Iris pigment epithelial cell (primary cell): ENCODE measurements around the gene PIGM.
A peak's percentile ranks its signal among the peaks of the same experiment; 100 is the strongest.

Experiments
- DNase-seq: peaks from one replicate; pipeline ENCODE4 v3.0.0-alpha.2; 2011; ENCODE audit warnings: low read depth

PIGM gene

DNA sequence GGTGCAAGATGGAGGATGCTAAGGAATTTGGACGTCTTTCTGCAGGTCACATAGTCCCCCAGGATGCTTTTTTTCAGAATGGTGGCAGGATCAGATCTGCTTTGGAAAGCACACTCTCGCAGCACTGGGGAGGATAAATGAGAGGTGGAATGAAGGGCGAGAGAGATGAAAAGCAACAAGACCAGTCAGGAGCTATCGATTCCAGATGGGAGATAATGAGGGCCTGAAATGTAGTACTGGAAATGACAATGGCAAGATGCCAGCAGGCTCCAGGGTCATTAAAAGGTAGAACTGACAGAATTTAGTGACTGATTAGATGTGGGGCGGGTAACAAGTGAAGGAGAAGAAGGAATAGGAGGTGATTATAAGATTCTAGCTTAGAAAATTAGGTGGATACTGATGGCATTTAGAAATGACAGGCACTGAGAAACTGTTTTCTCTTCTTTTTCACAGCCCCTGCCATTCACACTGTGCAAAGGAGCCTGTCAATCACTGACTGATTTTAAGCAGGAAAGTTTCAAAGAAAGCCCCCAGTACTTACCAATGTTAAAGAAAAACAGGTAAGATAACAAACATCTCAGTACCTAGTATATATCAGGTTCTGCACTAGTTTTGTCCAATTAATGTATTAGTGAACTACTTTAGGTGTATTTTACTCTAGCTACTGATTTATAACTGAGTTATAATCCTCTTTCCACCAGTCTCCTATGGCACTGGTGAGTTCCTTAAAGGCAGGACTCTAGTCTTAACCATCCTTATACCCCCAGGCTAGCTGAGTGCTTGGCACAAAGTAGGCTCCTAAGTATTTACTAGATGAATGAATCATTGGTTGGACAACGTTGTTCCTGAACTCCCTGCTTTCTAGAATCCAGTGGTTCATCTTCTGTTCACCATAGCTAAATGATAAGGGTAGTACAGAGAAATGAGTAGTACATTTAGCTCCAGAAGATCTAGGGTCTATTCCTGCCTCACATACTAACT lies 9.2 kb downstream of the PIGM start:
- no peak for DNase-seq

DNA sequence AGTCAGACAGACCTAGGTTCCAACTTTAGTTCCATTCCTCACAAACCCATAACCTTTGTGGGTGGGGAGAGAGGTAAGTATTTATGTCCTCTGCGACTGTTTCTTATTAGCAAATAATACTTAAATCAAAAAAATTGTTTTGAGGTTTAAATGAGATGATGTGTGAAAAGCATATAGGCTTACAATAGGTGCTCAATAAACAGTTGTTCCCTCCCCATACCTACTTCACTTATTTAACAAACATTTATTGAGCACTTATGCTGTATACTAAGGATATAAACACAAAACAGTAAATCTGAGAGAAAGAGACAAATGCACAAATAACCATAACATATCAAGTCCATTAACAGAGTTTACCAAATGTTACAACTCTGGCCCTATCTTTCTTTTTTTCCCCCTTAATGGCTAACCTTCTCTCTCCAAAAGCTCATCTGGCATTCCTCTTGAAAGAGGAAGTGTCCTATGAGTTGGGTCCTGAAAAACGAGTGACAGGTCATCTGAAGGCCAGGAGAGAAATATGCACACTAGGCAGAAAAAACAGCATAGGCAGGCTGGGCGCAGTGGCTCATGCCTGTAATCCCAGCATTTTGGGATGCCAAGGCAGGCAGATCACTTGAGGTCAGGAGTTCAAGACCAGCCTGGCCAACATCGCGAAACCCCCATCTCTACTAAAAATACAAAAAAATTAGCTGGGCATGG lies 10.3 kb downstream of the PIGM start:
- DNase-seq = no peak

DNA sequence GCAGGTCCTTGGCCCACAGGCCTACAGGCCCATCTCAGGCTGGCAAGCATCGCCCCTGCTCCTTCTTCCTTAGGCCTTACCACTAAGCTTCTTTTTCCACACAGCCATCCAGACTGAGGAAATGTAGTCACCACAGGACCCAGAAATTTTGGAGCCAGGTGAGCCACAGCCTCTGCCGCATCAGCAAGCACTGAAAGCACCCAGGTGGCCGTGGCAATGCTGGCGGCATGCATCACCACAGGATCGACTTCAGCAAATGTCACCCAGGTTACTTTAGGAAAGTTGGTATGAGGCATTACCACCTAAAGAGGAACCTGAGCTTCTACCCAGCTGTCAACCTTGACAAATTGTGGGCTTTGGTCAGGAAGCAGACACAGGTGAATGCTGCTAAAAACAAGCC lies 11.6 kb downstream of the PIGM start:
- no peak for DNase-seq

DNA sequence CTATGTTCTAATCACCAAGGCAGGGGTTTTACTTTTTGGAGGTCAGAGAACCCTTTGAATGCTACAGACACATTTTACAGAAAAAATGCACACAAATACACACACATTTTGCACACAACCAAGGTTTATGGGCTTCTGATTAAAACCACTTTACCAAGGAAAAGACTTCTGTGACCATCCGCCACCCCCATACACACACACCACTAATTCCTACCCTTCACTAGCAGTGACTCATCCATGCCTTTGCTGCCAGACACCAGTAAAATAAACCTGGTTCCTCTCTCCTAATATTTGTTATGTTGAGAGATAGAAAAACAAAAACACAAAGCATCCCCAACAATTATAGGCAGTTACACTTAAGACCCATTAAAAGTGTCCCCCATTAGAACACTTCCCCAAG lies 12.9 kb downstream of the PIGM start:
- peak; percentile 66 for DNase-seq

DNA sequence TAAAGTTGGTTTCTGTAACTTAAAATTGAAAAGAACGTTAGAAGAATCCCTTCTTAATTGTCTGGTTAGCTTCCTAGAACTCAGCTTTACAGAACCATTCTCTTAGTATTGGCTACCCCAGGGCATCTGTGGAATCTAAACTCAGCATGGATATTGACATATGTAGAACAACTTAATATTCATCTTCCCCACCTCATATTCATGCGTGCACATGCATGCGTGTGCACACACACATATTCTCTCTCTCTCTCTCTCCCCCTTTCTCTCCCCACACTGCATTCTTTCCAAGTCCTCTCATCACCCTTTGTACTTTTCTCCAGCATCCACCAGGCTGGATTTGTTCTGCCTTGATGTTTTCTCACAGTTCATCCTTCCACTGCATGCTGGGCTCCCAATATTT lies 13.4 kb downstream of the PIGM start:
- DNase-seq = no peak

DNA sequence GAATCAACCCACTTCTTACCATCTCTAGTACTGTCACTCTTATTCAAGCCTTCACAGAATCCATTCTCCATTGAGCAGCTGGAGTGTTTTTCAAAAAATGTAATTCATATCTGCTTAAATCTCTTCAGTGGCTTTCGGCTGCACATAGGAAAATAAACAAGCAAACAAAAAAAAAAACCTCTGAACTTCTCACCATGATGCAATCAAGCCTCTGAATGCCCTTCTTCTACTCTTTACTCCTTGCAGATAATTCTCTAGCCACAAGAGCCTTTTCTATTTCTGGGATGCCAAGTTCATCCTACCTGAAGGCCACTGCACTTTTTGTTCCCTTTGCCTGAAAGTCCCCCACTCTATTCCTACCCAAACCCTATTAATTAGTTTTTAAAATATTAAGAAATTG lies 14.2 kb downstream of the PIGM start:
- DNase-seq = no peak

DNA sequence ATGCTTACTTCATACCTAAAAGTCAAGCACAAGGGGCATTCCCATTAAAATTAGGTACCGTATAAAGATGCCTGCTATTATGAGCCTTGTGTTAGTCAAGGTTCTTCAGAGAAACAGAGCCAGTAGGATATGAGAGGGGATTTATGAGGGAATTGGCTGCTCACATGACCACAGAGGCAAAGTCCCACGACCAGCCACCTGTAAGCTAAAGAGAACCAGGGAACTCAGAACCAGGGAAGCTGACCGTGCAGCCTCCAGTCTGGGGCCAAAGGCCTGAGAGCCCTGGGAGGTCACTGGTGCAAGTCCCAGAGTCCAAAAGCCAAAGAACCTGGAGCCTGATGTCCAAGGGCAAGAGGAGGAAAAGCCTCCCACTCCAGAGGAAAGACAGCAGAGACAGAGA lies 20.0 kb downstream of the PIGM start:
- no peak for DNase-seq

DNA sequence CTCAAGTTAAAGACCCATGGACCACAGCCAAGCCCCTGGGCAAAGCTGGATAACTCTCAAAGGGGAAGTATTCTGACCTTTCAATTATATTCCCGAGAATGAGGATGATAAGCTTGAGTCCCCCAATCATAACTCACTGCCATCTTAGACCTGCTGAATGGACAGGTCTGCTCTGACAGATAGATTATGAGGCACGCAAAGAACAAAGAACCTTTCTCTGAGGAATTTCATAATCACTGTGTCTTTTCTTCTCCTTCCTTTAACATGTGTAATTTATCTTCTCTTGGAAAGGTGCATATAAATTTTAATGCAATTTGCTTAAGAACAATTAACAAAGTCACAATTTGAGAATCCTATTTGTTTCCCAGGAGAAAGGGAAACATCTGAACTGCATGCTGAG lies 22.0 kb downstream of the PIGM start:
- DNase-seq = no peak

DNA sequence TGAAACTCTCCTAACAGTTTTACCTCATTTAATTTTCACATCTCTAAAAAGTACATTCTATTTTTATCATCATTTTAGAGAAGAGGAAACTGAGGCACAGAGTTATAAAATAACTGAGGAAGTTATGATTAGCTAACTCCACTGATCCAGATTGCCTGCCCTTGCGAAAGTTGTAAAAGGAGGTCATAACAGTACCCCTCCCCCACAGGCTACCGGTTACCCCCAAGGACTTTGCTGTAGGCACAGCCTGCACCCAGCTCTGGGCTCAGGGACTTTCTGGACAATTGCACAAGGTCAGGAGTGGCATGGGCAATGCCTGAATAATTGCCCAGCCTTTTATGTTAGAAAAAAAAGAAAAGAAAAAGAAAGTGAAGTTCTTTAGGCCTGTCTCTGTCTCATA lies 22.7 kb downstream of the PIGM start:
- DNase-seq = no peak

DNA sequence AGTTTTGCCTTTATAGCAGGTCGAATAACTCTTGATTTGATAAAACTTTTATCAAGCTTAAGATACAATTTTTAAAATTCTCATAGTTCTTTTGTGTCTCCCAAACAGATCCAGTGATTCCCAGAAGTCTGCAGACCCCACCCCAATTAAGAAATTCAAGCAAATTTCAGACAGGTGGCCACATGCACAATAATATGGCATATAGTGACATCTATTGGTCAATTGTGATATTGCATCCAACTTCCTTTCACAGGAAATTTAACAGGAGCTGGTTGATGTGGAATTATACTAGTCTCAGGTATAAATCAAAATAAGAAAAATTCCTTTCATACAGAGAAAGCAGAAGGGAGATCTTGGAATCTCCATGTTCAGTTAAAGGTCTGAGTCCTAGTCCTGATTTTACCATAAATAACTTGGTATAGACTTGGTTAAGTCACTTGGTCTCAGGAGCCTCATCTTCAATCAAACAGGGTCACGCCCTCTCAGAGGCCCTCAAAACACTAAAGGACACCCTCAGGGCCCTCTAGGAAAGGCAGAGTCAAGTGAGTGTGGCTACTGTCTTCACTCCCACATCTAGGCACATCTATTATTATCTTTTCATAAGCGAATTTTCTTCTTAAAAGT lies 24.1 kb downstream of the PIGM start:
- DNase-seq = peak; percentile 14

DNA sequence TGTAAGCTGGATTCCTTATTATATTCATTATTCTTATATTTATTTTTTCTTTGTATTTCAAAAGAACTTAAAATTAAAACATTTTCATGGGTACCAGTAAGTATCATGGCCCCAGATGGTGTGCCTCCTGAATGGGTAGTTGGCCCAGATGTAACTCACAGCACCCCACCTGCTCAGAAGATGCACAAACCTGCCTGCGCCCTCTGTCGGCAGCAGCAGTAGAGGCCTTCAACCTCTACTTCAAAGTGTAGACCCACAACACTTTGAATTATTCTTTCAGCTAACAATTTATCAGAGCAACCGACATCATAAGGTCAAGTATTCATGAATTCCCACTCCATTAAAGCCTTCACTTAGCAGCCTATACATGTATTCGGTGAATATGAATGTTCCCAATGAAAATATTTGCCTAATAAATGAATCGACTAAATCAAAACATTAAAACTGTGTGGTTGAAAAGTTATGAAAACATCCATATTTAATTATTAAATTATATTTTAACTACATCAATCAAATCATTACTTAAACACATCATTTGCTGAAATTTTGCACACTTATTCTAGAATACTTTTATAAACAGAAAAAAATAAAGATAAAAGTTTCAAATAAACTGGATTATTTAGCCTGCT lies 25.4 kb downstream of the PIGM start:
- DNase-seq = peak; percentile 61

DNA sequence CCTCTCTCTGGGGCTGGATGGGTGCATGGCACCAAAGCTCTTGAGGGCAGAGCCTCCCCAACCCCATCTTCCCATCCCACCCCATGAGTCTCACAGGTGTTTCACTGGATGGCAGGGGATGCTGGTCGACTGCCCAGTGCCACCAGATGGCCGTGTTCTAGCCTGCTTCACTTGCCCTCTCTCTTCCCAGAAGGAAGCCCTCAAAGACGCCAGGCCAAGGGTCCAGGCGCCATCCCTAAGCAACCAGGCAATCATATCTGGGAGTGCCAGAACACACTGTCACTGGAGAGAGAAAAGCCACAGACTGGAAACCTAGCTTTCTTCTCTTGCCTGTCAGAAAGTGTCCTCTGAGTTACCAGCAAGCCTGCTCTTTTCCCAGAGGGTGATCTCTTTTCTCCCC lies 26.7 kb downstream of the PIGM start:
- no peak for DNase-seq

DNA sequence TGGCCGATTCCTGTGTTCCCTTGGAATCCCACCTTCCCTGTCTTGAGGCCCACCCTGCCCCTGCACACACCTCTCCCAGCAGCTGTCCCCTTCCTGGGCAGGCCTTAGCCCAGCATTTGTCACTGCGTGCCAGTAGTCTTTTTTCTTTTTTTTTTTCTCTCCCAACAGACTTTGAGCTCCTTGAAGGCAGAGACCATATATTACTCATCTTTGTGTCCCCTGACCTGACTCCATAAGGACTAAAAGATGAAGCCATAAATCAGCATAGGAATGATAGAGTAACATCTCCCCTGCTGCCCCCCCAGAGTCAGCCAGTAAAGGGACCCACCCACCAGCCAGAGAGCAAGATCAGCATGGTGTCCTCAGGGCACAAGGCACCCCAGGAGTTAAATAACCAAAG lies 27.4 kb downstream of the PIGM start:
- DNase-seq = no peak

DNA sequence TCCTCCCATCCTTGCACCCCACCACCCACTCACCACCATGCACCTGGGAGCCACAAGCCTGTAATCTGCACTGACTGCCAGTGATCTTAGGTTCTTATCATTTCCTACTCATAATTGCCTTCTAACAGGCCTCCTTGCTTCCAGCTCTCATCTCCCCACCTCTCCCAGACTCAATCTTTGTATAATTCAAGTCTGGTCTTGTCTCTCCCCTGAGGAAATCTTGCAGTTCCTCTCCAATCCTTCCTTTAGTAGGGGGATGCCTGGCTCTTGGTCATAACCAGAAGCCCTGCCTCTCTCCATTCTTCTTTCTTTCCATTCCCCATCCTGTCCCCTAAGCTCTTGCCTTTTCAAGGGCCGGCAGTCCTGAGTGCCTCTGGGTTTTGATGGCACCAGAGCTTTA lies 27.8 kb downstream of the PIGM start:
- no peak for DNase-seq

DNA sequence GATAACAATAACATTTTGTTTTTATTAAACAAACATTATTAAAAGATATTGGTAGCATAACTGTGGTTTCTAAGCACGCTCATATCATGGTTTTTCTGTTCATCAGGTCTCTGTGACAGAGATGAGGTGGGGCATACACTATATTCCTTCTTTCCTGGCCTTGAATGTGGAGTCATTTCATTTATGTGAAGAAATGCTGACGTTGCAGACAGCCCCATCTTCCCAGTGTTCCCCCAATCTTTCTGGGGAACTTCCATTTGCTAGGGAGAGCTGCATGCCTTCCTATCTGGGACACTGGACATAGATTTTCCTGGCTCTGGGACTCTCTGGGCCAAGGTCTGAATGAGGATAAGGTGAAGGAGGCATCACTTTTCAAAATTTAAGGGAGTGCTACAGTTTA lies 30.4 kb downstream of the PIGM start:
- DNase-seq = no peak

DNA sequence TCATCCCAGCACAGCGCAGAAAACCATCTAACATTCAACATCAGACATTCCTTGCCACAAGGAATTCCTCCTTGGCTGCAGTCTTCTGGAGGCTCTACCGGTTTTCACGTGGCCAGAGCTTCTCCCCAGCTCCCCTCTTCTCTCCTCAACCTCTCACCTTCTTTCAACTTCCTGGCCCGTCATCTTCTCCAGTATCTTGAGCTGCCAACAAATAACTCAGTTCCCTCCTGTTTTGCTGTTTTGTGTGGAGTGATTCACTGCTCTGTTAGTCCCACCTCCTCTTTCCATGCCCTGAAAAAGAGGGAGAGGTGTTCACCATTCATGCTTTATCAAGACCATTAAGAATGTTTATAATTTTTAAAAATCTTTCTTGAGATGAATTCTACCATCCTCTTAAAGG lies 32.6 kb downstream of the PIGM start:
- DNase-seq = no peak

DNA sequence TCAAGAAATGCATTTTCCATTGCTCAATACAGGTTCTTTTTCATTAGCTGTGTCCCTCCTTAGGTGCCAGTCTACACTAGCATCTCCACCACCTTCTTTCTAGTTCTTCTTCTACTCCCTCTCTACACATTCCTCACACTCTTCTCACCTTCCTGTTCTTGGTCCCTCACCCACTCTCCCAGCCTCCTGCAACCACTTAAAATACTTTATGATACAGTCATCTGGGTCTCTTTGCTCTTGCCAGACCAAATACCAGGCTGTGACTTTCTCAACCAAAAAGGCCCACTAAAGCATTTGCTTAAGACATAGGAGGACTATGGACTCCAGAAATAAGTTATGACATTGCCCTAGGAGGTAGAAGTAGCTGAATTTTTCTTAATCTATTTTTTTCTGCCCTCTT lies 35.1 kb downstream of the PIGM start:
- DNase-seq = peak; percentile 83

DNA sequence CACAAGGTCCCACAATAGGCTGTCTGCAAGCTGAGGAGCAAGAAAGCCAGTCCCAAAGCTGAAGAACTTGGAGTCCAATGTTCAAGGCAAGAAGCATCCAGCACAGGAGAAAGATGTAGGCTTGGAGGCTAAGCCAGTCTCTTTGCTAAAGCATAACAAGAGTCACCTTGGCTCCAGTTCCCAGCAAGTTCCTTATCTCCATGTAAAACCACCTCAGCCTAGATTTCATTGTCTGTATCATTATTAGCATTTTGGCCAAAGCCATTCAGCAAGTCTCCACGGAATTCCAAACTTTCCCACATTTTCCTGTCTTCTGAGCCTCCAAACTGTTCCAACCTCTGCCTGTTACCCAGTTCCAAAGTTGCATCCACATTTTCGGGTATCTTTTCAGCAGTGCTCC lies 36.9 kb downstream of the PIGM start:
- no peak for DNase-seq

DNA sequence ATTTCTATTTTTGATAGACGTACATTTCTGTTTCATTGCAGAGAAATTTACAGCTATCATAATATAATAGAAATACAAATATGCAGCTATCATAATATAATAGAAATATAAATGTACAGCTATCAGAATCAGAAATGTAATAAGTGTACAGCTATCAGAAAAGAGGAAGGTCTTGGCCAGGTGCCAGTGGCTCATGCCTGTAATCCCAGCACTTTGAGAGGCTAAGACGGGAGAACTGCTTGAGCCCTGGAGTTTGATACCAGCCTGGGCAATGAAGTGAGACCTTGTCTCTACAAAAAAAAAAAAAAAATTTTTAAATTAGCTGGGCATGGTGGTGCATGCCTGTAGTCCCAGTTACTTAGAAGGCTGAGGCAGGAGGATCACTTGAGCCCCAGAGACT lies 37.9 kb downstream of the PIGM start:
- no peak for DNase-seq

DNA sequence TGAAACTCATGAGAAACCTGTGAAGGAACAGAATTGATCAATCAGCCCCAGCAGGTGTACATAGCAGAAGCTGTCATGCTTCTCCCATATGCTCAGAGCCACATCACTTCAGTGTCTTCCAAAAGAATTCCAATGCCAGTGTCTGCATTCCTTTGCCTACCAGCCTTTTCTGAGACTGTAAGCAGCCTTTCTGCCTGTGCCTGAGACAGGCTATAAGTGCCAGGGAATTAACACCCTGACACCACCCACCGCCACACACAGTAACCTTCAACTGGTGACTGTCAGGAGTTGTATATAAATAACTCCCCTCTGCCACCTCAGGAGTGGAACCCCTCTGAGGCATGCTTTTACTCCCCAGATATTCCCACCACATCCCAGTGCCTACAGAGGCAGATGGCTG lies 39.6 kb downstream of the PIGM start:
- DNase-seq = no peak

DNA sequence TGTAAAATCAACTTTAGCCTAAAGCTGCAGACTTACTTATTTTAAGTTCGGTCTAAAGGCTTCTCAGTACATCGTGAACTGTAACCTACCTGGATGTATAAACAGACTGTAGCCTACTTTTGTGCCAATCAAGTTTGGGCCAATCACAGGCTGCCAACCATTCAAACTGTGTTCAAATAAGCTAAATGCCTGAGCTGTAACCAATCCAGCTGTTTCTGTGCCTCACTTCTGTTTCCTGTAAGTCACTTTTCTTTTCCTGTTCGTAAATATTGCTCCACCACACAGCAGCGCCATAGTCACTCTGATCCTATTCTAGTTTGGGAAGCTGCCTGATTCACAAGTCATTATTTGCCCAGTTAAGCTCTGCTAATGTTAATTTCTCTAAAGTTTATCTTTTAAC lies 40.3 kb downstream of the PIGM start:
- no peak for DNase-seq

DNA sequence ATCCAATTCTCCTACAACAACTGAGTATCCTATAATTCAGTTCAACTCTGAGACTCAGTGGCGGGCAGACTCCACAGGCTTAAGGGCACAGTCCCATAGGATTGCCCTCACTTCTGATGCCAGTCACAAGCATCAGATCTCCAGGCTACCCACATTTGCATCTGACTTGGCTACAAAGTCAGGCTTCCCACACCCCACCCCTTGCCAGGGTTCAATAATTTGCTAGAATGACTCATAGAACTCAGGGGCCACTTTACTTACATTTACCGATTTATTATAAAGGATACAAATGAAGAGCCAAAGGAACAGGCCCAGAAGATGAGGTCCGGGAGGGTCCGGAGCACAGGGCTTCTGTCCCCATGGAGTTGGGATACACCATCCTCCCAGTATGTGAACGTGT lies 41.8 kb downstream of the PIGM start:
- no peak for DNase-seq

DNA sequence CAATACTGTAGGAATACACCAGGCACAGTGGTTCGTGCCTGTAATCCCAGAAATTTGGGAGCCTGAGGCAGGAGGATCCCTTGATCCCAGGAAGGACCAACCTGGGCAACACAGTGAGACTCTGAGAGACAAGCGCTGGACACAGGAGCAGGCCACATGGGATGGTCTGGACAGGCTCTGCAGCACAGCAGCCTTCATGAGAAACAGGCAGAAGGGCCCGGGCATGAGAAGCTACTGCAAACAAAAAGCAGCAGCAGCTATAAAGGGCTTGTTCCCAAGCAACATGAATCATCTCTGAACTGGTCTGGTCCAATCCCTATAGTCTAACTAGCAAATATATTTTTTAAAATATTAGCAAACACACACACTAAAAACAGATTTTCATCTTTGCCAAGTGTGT lies 42.2 kb downstream of the PIGM start:
- no peak for DNase-seq
